Left ventricle myocardium superior (tissue), 1 donor: Measurements from ENCODE around the gene RSRC1. TPM values are rescaled to one million over a fixed set of nuclear protein-coding genes. Genes with fewer than 3 reads are reported as not detected.
"Not testable (repeated sequence)": the region's sequence is repeated elsewhere in the genome, so short reads cannot be mapped to it uniquely, and the experiment has no call there.

Experiments used
- ATAC-seq: fragments of 200-7000 bp; cut with Tn5 transposase; one replicate; pipeline ENCODE4 v1.9.1; 2020; ENCODE audit warnings: mild to moderate bottlenecking, moderate library complexity
- DNase-seq: peaks from one replicate; pipeline ENCODE4 v3.0.0-alpha.2; 2020
- intact Hi-C: fragments of 100-400 bp; cut with micrococcal nuclease; formaldehyde crosslinking; loops from one replicate; pipeline ENCODE4 v1.11.0; 2022
- total RNA-seq: library from RNA; stranded (reverse); fragmentation: NEBNext Ultra II Directional; extraction: Animal tissue kit (Norgen Biotek cat#: 25700); gene quantifications from one replicate; pipeline ENCODE4 v1.2.1, GENCODE V29; 2021
- donor health status: DM: no; HTN: yes; CAD: no; lungs with severe emphysema.

The RSRC1 gene
- total RNA-seq, 1 donor from 2014 or later: 20.6 TPM

DNA sequence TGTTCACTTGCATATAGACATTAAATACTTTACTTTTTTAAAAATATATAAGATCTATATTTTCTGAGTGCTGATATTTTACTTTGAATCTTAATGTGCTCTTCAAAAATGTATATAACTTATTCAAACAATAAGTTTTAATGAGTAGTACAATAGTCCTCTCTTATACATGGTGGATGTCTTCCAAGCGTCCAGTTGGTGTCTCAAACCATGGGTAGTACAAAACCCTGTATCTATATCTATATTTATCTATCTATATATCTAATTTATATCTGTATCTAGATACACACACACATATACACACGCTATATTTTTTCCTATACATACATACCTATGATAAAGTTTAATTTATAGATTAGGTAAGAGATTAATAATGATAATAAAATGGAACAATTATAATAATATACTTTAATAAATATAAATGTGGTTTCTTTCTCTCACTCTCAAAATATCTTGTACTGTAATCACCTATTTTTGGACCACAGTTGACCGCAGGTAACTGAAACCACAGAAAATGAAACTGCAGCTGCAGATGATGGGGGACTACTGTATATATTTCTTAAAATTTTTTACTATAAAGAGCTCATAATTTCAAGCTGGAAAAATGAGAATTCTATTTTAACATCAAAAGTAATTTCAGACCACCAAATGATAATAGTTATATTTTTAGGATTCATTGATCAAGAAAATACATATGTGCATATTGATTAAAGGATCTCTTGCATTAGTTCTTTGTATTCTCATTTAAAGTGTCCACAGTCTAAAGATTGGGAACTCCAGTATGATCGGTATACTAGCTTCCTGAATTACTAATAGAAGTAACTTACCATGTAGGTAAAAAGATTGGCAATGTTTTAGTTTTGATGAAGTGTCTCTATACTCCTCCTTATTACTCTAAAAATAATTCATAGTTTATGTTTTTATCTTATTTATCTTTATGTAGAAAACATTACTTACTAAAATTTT, 246.0 kb downstream of the RSRC1 start:
- no peak for ATAC-seq
- intact Hi-C loops: no loop called here
- no peak for DNase-seq

DNA sequence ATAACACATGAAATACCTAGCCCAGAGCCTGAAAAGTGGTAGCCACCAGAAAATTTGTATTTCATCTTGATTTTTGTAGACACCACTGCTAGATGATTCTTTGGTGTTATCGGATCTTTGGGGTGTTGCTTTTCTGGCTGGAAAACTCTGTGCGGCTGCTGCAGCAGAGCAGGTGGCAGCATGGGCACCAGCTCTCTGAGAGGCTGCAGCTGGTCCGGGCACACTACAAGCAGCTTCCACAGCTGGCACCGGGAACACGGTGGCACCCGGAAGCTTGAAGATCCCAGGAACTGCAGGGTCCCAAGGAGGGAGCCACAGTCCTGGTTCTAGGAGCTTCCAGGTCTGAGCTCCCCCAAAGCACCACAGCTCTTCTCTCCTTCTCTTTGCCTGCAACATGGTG, 249.4 kb downstream of the RSRC1 start:
- no peak for ATAC-seq
- DNase-seq: no peak
- intact Hi-C loops: no loop called here

DNA sequence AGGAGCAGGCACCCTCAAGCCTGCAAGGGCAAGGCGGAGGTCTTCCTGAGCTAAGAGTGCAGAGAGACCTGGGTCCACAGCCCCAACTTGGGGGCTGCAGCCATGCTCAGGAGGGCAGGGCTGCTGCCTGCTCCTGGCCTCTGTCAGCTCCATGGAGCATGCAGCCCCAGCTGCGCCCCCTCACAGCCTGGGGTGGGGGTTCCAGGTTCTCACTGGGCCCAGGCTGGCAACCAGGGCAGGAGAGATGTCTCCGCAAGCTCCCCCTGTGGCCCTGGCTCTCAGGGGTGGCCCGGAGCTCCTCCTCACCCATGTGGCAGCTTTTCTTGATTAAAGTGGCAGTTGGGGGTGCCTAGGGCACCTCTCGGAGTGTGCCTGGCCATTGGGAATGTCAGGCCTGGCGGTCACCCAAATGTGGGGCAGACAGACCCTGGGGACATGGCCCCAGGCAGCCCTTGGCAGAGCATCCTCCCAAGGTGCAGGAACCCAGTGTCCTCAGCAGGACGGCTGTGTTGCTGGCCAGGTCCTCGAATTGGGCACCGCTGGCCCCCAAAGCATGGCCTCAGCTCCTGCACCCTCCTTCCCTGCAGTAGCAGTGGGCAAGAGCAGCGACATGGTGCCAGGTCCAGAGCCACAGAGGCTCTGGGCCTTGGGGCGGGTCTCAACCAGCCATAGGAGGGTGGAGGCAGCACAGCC, 251.0 kb downstream of the RSRC1 start:
- intact Hi-C loops: no loop called here
- DNase-seq (no peak), ATAC-seq (no peak)

DNA sequence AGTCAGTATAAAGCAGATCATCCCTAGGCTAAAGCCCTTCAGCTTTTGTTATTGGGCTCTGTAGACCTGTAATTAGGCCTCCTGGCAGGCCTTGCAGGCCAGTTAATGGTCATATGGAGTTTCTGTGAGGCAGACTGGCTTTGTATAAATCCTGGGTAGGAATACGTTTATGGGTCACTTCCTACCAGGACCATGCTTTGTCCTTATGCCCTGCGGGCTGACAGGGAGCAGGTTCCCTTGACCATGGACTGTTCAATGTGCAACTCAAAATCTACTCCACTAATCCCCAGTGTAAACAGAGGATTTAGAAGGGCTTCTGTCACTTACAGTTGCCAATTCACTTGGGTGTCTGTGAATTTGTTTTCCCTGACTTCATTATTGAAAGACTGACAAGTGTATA, 258.4 kb downstream of the RSRC1 start:
- DNase-seq (no peak), ATAC-seq (no peak)
- intact Hi-C loops: no loop called here

DNA sequence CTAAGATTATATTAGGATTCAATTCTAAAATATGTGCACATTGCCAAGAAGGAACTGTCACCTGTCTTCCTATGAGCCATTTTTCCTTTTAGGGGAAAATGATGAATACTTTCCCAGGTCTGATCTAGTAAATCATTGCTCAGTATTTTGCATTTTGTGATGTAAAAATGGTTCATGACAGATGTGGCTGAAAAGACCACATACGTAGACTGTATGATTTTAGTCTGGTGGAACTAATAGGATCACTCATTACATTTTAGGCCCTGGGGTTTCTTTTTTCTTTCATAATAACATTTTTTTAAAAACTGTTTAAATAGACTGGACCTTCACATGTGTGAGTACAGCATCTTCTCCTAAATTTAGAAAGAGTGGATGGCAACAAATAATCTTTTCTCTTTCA, 259.4 kb downstream of the RSRC1 start:
- DNase-seq (no peak), ATAC-seq (no peak)
- intact Hi-C loops: no loop called here

DNA sequence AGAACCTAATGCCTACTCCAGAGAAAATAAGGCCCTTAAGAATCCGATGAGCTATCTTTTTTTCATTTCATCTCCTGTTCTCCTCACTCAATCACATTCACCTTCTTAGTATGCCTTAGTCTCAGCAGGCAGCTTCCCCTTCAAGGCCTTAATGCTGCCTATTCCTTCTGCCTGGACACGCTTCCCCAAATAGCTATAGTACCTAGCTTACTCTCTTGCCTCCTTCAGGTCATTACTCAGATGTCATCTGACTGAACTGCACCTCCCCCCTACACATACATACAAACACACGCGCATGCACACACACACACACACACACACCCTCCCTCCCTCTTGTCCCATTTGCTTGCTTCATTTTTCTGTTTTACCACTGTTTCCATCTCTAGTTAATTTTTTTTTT, 269.6 kb downstream of the RSRC1 start:
- ATAC-seq (no peak), DNase-seq (no peak)
- intact Hi-C loops: no loop called here

DNA sequence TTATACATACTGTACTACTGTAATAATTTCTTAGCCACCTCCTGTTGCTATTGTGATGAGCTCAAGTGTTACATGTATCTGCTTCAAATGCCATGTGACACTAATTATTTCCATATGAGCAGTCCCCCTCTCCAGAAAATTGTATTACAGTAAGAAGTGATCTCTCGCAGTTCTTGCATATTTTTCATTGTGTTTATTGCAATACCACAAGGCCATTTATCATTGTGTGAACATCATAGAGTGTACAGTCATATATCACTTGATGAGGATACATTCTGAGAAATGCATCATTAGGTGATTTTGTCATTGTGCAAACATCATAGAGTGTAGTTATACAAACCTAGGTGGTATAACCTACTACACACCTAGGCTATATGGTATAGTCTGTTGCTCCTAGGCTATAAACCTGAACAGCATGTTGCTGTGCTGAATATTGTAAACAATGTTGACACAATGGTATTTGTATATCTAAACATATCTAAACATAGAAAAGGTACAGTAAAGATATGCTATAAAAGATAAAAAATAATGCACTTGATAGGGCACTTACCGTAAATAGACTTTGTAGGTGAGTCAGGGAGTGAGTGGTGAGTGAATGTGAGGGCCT, 271.5 kb downstream of the RSRC1 start:
- intact Hi-C loops: loop anchor here (5.0 kb wide), 1 partner anchor 114 kb away; no protein-coding TSS in a partner anchor
- no peak for DNase-seq
- no peak for ATAC-seq

DNA sequence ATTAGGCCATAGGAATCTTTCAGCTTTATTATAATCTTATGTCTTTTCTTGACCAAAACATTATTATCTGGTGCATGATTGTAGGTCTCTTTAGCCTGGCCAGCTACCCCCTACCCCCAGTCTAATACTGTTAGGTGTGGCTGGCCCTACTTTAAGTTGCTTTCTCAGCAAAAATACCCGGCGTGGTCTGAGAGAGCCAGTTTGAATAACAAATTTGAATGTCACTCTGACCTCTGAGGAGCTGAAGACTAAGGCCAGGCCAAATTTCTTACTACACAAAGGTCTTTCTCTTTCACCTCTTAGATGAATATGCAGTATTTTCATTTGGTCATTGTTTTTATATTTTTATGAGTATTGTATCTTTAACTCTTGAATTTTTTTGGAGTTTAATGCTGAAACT, 272.6 kb downstream of the RSRC1 start:
- DNase-seq (no peak), ATAC-seq (no peak)
- intact Hi-C loops: loop anchor here (5.0 kb wide), 1 partner anchor 115 kb away; no protein-coding TSS in a partner anchor

DNA sequence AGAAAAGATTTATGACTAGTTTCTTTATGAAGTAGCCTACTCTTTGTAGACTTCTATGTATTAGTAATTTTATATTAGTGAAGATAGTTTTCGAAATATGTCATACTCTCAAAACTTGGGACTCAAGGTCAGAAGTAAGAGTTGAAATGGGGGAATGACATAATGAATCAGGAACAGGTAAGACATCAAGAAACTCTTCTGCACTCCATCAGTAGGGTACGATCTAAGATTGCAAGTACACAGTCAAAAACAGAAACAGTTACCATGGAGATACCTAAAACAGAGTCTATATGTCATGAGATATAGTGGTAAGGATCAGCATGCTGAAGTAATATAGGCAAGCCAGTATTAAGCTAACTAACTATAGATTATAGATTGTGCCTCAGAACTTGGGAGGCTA, 274.1 kb downstream of the RSRC1 start:
- no peak for DNase-seq
- intact Hi-C loops: loop anchor here (5.0 kb wide), 1 partner anchor 117 kb away; no protein-coding TSS in a partner anchor

DNA sequence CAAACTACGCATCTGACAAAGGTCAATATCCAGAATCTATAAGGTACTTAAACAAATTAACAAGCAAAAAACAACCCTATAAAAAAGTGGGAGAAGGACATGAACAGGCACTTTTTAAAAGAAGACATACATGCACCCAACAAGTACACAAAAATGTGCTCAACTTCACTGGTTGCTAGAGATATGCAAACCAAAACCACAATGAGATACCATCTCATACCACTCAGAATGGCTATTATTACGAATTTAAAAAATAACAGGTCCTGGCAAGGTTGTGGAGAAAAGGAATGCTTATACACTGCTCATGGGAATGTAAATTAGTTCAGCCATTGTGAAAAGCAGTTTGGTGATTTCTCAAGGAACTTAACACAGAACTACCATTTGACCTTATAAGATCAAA, 285.5 kb downstream of the RSRC1 start:
- intact Hi-C loops: no loop called here
- ATAC-seq (no peak), DNase-seq (no peak)

More for the DNA sequence above, 274.1 kb downstream of the RSRC1 start:
- no peak for ATAC-seq

DNA sequence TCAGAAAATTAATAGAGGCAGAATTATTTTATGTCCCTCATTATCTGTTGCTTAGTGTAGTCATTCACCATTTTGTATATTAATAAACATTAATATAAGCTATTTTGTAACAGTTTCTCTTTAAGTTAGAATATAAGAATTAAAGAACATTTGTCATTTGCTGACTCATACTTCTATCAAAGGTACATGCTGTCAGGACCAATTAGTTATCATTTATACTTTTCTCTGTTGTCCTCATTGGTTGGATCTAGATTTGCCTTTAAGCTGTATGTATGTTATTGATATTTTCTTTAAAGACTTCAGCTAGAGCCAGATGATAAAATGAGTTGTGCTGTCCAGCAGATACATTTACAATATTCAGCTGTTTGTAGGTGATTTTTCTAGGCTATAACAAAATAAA, 292.7 kb downstream of the RSRC1 start:
- ATAC-seq: no peak

DNA sequence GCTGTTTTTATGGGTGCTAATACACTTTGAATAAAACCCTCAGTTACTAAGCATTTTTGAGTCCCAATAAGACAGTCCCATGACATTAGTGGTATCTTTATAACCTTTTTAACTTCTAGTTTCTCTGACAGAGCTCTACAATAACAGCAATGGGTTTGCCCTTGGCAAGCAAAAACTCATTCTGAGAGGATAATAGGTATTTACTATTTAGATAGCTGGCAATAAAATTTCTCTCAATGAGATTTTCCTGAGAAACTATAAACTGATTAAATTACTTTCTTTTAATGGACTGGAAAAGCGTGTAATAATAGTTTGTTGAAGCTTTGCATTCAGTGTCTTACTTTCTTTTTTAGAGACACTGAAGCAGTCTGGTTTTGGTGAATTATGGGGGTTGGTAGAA, 293.1 kb downstream of the RSRC1 start:
- intact Hi-C loops: no loop called here
- ATAC-seq: no peak
- DNase-seq: no peak

More for the DNA sequence above, 292.7 kb downstream of the RSRC1 start:
- intact Hi-C loops: no loop called here
- no peak for DNase-seq

DNA sequence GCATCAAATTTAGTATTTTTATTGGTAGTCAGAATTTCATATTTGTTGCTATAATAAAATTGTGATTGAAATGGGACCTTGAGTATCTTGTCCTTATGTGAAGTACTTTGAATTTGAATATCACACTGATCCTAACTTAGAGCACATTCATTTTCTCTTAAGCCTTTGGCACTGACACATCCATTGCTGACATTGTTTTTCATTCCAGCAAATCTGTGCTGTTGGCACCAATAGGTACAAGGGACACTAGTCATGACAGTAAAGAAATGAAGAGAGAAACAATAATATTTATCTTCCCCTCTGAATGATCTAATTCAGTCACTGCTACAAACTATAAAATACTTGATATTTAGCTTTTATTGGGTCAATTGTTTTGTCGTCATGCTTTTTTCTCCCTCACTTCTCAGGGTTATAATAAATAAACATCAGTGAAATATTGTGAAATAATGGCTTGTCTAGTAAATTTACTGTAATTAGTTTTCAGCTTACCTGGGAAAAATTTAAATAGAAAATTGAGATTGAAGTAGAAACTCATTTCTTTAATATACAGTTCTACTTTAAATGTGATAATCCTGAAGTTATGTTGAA, 294.3 kb downstream of the RSRC1 start:
- intact Hi-C loops: no loop called here
- DNase-seq (no peak), ATAC-seq (no peak)

DNA sequence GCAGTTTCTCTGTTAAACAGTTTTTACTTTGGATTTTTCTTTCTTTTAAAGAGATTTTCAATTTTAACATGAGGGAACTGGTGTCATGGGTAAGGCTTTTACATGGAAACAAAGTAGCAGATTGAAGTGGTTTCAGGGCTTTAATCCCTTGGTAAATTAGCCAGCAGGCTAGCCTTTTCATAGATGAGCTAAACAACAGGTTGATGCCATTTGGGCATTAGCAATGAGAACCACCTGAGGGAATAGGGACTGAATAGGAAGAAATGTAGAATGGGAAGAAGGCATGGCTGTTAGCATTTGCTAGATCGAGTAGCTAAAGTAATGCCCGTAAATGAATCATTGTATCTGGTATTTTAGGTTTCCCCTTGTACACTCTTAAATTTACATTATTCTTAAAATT, 295.6 kb downstream of the RSRC1 start:
- no peak for DNase-seq
- no peak for ATAC-seq
- intact Hi-C loops: no loop called here

DNA sequence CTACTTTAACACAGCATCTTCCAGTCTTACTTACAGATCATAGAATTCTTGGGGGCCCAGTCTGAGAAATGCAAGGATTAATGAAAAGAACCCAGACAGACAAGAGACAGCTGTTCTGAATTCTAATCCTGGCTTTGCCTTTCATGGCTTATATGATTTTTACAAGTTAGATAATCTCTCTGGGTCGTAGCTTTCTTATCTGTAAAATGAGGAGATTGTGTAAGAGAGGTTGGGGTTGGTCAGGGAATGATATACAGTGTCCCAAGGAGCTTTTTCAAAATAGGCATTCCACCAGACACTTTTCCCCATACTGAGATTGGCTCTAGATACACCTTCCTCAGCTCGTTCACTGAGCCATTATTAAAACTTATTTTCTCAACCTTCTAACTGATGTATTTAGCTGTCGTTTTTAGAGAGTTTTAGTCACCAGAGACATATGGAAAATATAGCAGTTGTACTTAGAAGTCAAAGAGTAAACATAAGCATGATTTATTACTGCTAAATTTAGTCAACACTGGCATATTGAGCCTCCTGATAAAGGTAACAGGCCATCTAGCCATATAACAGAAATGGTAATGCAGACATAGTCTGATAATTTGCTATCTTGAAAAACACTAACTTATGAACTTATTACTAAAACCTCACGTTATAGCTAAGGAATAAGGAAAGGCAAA, 298.1 kb downstream of the RSRC1 start:
- DNase-seq (no peak), ATAC-seq (no peak)
- intact Hi-C loops: no loop called here

DNA sequence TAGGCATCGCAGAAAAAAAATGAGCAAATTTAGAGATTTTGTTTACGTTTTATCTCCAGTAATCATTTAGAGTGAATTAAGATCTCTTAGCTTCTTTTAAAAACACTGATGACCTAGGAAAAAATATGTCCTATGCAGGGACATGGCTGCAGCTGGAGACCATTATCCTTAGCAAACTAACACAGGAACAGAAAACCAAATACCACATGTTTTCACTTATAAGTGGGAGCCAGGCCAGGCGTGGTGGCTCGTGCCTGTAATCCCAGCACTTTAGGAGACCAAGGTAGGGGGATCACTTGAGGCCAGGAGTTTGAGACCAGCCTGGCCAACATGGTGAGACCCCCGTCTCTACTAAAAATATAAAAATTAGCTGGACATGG, 298.6 kb downstream of the RSRC1 start:
- ATAC-seq, intact Hi-C loops, DNase-seq: not testable (repeated sequence)

DNA sequence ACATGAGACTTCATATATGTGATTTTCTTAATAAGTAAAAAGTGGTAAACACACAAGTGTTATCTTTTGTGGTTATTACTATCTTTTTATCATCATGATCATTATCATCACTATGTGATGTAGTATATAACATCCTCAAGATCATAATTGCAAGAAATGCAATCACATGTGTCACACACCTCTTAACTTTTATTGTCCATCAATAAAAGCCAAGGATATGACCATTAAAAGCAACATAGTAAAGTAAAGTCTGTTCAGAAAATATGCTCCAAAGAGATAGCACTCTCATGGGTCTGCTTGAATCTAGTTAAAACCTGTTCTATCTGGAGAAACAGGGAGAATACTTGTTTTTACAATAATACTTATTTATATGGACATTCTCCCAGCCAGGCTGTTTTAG, 308.1 kb downstream of the RSRC1 start:
- ATAC-seq: no peak
- intact Hi-C loops: no loop called here
- no peak for DNase-seq

DNA sequence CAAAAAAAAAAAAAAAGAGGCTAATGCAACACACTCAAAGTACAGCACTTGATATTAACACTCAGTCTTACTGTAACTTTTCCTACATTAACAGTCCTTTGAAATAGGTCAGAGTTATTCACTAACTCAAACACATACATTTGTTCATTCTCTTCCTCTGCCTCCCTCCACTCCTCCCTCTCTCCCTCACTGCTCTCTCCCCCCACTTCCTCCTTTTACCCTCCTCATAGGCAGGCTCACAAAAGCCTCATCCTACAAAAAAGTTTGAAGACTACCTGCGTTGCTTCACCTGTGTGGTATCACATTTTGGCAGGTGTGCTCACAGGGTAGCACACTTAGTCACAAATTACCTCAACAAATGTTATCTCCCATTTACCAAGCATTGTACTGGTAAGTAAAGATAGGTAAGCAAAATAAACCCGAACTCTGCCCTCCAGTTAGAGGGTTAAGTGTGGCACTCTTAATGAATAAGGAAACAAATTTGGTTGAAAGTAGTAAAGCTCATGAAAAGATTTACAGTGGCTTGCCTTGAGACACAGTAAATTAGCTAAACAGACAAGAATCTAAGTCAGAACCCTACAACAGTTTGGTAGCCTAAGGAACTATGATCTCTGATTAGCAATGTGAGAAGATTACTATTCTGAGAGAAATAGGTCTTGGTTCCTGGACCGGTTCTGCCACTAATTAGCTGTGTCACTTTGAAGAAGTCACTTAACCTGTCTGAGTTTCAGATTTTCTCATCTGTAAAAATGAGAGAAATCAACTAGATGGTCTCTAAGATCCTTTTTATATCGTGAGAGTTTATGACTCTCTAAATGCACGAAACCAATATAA, 310.1 kb downstream of the RSRC1 start:
- intact Hi-C loops: no loop called here
- DNase-seq: no peak
- ATAC-seq: no peak
